HepG2 (cell line): ENCODE data around the gene ACACA. TPM values are rescaled to one million over a fixed set of nuclear protein-coding genes. Genes with fewer than 3 reads are reported as not detected.

Source experiments
- ARID4A ChIP-seq: sonication (generic); formaldehyde crosslinking; IDR thresholded peaks from 2 replicates; pipeline ENCODE4 v1.5.0; 2020; ENCODE audit warnings: mild to moderate bottlenecking, missing genetic modification reagents, borderline replicate concordance
- ATF2 ChIP-seq: sonication (generic); formaldehyde crosslinking; IDR thresholded peaks from 2 replicates; pipeline ENCODE4 v1.4.0; 2020; ENCODE audit warnings: missing genetic modification reagents
- KAT8 ChIP-seq: IDR thresholded peaks from 2 replicates; pipeline ENCODE4 v1.6.1; 2016; ENCODE audit warnings: missing genetic modification reagents, missing compliant biosample characterization
- MTA1 ChIP-seq: sonication (generic); formaldehyde crosslinking; IDR thresholded peaks from 2 replicates; pipeline ENCODE4 v1.4.0; 2020; ENCODE audit warnings: missing genetic modification reagents, mild to moderate bottlenecking, borderline replicate concordance
- PRMT3 ChIP-seq: sonication (generic); formaldehyde crosslinking; IDR thresholded peaks from 2 replicates; pipeline ENCODE4 v1.8.1; 2022; ENCODE audit warnings: low read depth, mild to moderate bottlenecking, moderate library complexity, missing genetic modification reagents, borderline replicate concordance
- REST ChIP-seq, 2 experiments: IDR thresholded peaks; 2 replicates each; pipeline ENCODE4 v1.6.1; 2011 to 2012; ENCODE audit warnings: low read length in 2 of 2, borderline replicate concordance in 1 of 2, low read depth in 1 of 2, mild to moderate bottlenecking in 1 of 2, moderate library complexity in 1 of 2
- SAFB2 ChIP-seq: sonication (generic); formaldehyde crosslinking; IDR thresholded peaks from 2 replicates; pipeline ENCODE4 v1.5.1; 2020; ENCODE audit warnings: missing genetic modification reagents, low read depth, mild to moderate bottlenecking, borderline replicate concordance
- ZNF883 ChIP-seq: sonication (generic); formaldehyde crosslinking; IDR thresholded peaks from 2 replicates; pipeline ENCODE4 v1.5.1; 2020; ENCODE audit warnings: mild to moderate bottlenecking, missing genetic modification reagents; ENCODE audit errors: not compliant biosample characterization
- ZXDC ChIP-seq: sonication (generic); formaldehyde crosslinking; IDR thresholded peaks from 2 replicates; pipeline ENCODE4 v1.5.0; 2020; ENCODE audit warnings: mild to moderate bottlenecking, missing genetic modification reagents
- polyA plus RNA-seq, 8 experiments: library from polyadenylated mRNA; depleted of rRNA in 3 of 8; stranded (reverse) in 7 of 8; unstranded in 1 of 8; fragments of >200 nt; fragmentation: Illumina TruSeq in 4 of 8; extraction: Trizol in 4 of 8; gene quantifications; 2 replicates each; pipeline versions ENCODE4 v1.2.1 to v1.2.3, GENCODE V29; 2011 to 2016; ENCODE audit warnings: low read depth in 4 of 8, missing spikeins in 1 of 8, mixed read lengths in 1 of 8; ENCODE audit not compliant: insufficient read depth in 1 of 8
- total RNA-seq, 5 experiments: library from RNA; depleted of rRNA; stranded (reverse); fragments of >200 nt; fragmentation: Illumina TruSeq; extraction: Trizol; gene quantifications; 2 replicates each; pipeline ENCODE4 v1.2.3, GENCODE V29; 2016; ENCODE audit warnings: low read depth in 1 of 5
- TF ChIP-seq, protein P1 (sequence below): sonication (generic); formaldehyde crosslinking; IDR thresholded peaks from 2 replicates; pipeline ENCODE4 v1.5.1; 2020; ENCODE audit warnings: mild to moderate bottlenecking, missing genetic modification reagents, moderate library complexity

ACACA gene
- total and polyA plus RNA-seq, 2 of the 13 experiments (the other 11 are each of a cell fraction or from before 2014, with no cell fraction given) = 39.2 to 47.2 TPM

GRCh38 chr17:37406635-37407461, at the start of gene ACACA, which contains the start of gene TADA2A (continued):
- TF ChIP-seq ARID4A (CRISPR knock-in tag) (peak; percentile 55), ATF2 (CRISPR knock-in tag) (peak; percentile 20), SAFB2 (CRISPR knock-in tag) (peak; percentile 44; the same call in 1 of the 2 replicates), ZXDC (CRISPR knock-in tag) (0 out of 2 replicates have a peak, but pooled peaks have one; percentile 23), MTA1 (CRISPR knock-in tag) (peak; percentile 50; the same call in 1 of the 2 replicates), PRMT3 (CRISPR knock-in tag) (no peak), REST (IDR thresholded peaks at IDR 0.05; ENCODE audit: borderline replicate concordance in 1 of 2, low read depth in 1 of 2, low read length in 2 of 2) (peak in 1 of 2 experiments; percentile 43; a peak in 1 of 4 replicates), ZNF883 (no peak), KAT8 (CRISPR knock-in tag) (peak; percentile 37; the same call in 1 of the 2 replicates)
- TF ChIP-seq, protein P1, sequence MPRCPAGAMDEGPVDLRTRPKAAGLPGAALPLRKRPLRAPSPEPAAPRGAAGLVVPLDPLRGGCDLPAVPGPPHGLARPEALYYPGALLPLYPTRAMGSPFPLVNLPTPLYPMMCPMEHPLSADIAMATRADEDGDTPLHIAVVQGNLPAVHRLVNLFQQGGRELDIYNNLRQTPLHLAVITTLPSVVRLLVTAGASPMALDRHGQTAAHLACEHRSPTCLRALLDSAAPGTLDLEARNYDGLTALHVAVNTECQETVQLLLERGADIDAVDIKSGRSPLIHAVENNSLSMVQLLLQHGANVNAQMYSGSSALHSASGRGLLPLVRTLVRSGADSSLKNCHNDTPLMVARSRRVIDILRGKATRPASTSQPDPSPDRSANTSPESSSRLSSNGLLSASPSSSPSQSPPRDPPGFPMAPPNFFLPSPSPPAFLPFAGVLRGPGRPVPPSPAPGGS (CRISPR knock-in tag) = no peak
